G401.6 (cell line): Measurements from ENCODE around the gene CHRNA9.
"Not testable (repeated sequence)": the region's sequence is repeated elsewhere in the genome, so short reads cannot be mapped to it uniquely, and the experiment has no call there.

Experiments
- FAIRE-seq: peaks from 2 replicates; lab custom pipeline; 2012; peaks lifted over from hg19 to GRCh38; lab: Jason Lieb, UNC

Gene CHRNA9

GRCh38 chr4:40388239-40388638, 53.1 kb downstream of the CHRNA9 start:
- FAIRE-seq, result no peak

- FAIRE-seq, result no peak
Observed at GRCh38 chr4:40389986-40390385, 54.9 kb downstream of the CHRNA9 start.

- not testable (repeated sequence) for FAIRE-seq
Observed at GRCh38 chr4:40392241-40392640, 57.1 kb downstream of the CHRNA9 start.

- no peak for FAIRE-seq
Observed at GRCh38 chr4:40394236-40394635, 59.1 kb downstream of the CHRNA9 start.

- FAIRE-seq, result no peak
Observed at GRCh38 chr4:40395166-40395900, 60.2 kb downstream of the CHRNA9 start.

GRCh38 chr4:40395908-40396793, 61.0 kb downstream of the CHRNA9 start:
- FAIRE-seq, result no peak

- FAIRE-seq, result no peak
Observed at GRCh38 chr4:40399578-40399977, 64.4 kb downstream of the CHRNA9 start.

GRCh38 chr4:40401096-40401495, 66.0 kb downstream of the CHRNA9 start:
- no peak for FAIRE-seq

- no peak for FAIRE-seq
Observed at GRCh38 chr4:40401631-40402030, 66.5 kb downstream of the CHRNA9 start.

GRCh38 chr4:40402556-40402955, 67.4 kb downstream of the CHRNA9 start:
- no peak for FAIRE-seq

- no peak for FAIRE-seq
Observed at GRCh38 chr4:40403081-40403480, 67.9 kb downstream of the CHRNA9 start.
